C4-2B (cell line): ENCODE data around the gene POU2AF1.

ENCODE experiments used
- CTCF ChIP-seq: fragments of 450-650 bp; conservative IDR thresholded peaks from 2 replicates; pipeline ENCODE4 v1.5.1; 2017; ENCODE audit warnings: mild to moderate bottlenecking
- ZFX ChIP-seq: fragments of 450-650 bp; IDR thresholded peaks from 2 replicates; pipeline ENCODE4 v1.6.1; 2017

GRCh38 chr11:111354601-111354891, 24.5 kb downstream of the POU2AF1 start:
- TF ChIP-seq CTCF: no peak
- no peak for TF ChIP-seq ZFX
